ENCODE data around the gene SOCS1. TPM values are rescaled to one million over a fixed set of nuclear protein-coding genes. Genes with fewer than 3 reads are reported as not detected.

Gene SOCS1
- total and polyA plus RNA-seq, 9 of the 15 experiments (the other 6 are each of a cell fraction or from before 2014, with no cell fraction given) = 0.04 to 7.5 (median 2.3) TPM

DNA sequence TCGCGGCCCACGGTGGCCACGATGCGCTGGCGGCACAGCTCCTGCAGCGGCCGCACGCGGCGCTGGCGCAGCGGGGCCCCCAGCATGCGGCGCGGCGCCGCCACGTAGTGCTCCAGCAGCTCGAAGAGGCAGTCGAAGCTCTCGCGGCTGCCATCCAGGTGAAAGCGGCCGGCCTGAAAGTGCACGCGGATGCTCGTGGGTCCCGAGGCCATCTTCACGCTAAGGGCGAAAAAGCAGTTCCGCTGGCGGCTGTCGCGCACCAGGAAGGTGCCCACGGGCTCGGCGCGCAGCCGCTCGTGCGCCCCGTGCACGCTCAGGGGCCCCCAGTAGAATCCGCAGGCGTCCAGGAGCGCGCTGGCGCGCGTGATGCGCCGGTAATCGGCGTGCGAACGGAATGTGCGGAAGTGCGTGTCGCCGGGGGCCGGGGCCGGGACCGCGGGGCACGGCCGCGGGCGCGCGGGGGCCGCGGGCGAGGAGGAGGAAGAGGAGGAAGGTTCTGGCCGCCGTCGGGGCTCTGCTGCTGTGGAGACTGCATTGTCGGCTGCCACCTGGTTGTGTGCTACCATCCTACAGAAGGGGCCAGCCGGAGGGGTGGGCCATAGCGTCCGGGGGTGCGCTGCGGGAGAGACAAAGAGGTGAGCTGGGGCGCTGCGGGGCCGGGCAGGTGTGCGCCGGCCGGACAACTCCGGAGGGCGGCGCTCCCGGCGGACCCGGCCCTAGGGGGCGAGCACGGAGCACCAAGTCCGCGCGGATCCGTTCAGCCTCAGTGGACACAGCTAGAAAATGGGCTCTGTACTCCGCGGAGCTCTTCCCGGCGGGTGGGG lies 879 bp downstream of the SOCS1 start (continued):
- TF ChIP-seq, protein P1, sequence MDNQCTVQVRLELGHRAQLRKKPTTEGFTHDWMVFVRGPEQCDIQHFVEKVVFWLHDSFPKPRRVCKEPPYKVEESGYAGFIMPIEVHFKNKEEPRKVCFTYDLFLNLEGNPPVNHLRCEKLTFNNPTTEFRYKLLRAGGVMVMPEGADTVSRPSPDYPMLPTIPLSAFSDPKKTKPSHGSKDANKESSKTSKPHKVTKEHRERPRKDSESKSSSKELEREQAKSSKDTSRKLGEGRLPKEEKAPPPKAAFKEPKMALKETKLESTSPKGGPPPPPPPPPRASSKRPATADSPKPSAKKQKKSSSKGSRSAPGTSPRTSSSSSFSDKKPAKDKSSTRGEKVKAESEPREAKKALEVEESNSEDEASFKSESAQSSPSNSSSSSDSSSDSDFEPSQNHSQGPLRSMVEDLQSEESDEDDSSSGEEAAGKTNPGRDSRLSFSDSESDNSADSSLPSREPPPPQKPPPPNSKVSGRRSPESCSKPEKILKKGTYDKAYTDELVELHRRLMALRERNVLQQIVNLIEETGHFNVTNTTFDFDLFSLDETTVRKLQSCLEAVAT (IDR thresholded peaks at IDR 0.05) = 0 out of 4 replicates have a peak, but pooled peaks of 1 of the 2 experiments have one; percentile 13
- no peak for TF ChIP-seq TAF9B (IDR thresholded peaks at IDR 0.05; ENCODE audit: partially characterized antibody)
- TF ChIP-seq WHSC1 (IDR thresholded peaks at IDR 0.05; ENCODE audit: low read length) = no peak
- TF ChIP-seq MCM2 (IDR thresholded peaks at IDR 0.05; ENCODE audit: low read depth) = no peak
- no peak for TF ChIP-seq COPS2 (conservative IDR thresholded peaks at IDR 0.05)
- TF ChIP-seq TEAD2 (tag; IDR thresholded peaks at IDR 0.05) = no peak
- TF ChIP-seq NFATC3 (IDR thresholded peaks at IDR 0.05) = no peak
- TF ChIP-seq TBP (optimal IDR thresholded peaks at IDR 0.05; ENCODE audit: low read depth, low read length) = no peak
- no peak for TF ChIP-seq MIER1 (IDR thresholded peaks at IDR 0.05; ENCODE audit: low read depth)
- TF ChIP-seq RBM22 (IDR thresholded peaks at IDR 0.05; ENCODE audit: low read depth, low read length, poor library complexity, severe bottlenecking) = peak; percentile 59
- no peak for TF ChIP-seq TAL1 (IDR thresholded peaks at IDR 0.05)
- peak; percentile 99; the same call in 1 of the 2 replicates for TF ChIP-seq TGIF2 (CRISPR knock-in tag; IDR thresholded peaks at IDR 0.05)
- peak; percentile 77 for TF ChIP-seq ZNF668 (CRISPR knock-in tag; IDR thresholded peaks at IDR 0.05)
- TF ChIP-seq MAFG (tag; conservative IDR thresholded peaks at IDR 0.05) = no peak
- TF ChIP-seq DNMT1 (IDR thresholded peaks at IDR 0.05) = no peak
- no peak for TF ChIP-seq ATF4 (CRISPR knock-in tag; IDR thresholded peaks at IDR 0.05)
- no peak for TF ChIP-seq LARP7 (IDR thresholded peaks at IDR 0.05)
- TF ChIP-seq, protein P2, sequence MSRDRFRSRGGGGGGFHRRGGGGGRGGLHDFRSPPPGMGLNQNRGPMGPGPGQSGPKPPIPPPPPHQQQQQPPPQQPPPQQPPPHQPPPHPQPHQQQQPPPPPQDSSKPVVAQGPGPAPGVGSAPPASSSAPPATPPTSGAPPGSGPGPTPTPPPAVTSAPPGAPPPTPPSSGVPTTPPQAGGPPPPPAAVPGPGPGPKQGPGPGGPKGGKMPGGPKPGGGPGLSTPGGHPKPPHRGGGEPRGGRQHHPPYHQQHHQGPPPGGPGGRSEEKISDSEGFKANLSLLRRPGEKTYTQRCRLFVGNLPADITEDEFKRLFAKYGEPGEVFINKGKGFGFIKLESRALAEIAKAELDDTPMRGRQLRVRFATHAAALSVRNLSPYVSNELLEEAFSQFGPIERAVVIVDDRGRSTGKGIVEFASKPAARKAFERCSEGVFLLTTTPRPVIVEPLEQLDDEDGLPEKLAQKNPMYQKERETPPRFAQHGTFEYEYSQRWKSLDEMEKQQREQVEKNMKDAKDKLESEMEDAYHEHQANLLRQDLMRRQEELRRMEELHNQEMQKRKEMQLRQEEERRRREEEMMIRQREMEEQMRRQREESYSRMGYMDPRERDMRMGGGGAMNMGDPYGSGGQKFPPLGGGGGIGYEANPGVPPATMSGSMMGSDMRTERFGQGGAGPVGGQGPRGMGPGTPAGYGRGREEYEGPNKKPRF (IDR thresholded peaks at IDR 0.05; ENCODE audit: low read depth, low read length) = no peak
- no peak for TF ChIP-seq HEY1 (CRISPR knock-in tag; IDR thresholded peaks at IDR 0.05; ENCODE audit: borderline replicate concordance)
- no peak for TF ChIP-seq ZSCAN32 (CRISPR knock-in tag; IDR thresholded peaks at IDR 0.05)
- no peak for TF ChIP-seq POLR3G (IDR thresholded peaks at IDR 0.05; ENCODE audit: extremely low read depth, insufficient read length, insufficient replicate concordance)
- TF ChIP-seq, protein P3, sequence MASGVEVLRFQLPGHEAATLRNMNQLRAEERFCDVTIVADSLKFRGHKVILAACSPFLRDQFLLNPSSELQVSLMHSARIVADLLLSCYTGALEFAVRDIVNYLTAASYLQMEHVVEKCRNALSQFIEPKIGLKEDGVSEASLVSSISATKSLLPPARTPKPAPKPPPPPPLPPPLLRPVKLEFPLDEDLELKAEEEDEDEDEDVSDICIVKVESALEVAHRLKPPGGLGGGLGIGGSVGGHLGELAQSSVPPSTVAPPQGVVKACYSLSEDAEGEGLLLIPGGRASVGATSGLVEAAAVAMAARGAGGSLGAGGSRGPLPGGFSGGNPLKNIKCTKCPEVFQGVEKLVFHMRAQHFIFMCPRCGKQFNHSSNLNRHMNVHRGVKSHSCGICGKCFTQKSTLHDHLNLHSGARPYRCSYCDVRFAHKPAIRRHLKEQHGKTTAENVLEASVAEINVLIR (CRISPR knock-in tag; IDR thresholded peaks at IDR 0.05) = 0 out of 2 replicates have a peak, but pooled peaks have one; percentile 46
- TF ChIP-seq ZNF3 (CRISPR knock-in tag; IDR thresholded peaks at IDR 0.05) = no peak
- TF ChIP-seq ZNF282 (CRISPR knock-in tag; IDR thresholded peaks at IDR 0.05) = peak; percentile 98; the same call in 1 of the 2 replicates
- TF ChIP-seq EGR1 (conservative IDR thresholded peaks at IDR 0.05) = no peak

Measured in K562 (cell line).